GM12873 (cell line): ENCODE measurements around the gene FAM78A.

Experiments used
- TF ChIP-seq, protein P1 (sequence below): IDR thresholded peaks from 2 replicates; pipeline ENCODE4 v1.5.1; 2012; ENCODE audit warnings: low read depth, mild to moderate bottlenecking, moderate library complexity, low read length, control low read depth; ENCODE audit not compliant: insufficient read depth; ENCODE audit errors: missing control alignments

FAM78A gene

DNA sequence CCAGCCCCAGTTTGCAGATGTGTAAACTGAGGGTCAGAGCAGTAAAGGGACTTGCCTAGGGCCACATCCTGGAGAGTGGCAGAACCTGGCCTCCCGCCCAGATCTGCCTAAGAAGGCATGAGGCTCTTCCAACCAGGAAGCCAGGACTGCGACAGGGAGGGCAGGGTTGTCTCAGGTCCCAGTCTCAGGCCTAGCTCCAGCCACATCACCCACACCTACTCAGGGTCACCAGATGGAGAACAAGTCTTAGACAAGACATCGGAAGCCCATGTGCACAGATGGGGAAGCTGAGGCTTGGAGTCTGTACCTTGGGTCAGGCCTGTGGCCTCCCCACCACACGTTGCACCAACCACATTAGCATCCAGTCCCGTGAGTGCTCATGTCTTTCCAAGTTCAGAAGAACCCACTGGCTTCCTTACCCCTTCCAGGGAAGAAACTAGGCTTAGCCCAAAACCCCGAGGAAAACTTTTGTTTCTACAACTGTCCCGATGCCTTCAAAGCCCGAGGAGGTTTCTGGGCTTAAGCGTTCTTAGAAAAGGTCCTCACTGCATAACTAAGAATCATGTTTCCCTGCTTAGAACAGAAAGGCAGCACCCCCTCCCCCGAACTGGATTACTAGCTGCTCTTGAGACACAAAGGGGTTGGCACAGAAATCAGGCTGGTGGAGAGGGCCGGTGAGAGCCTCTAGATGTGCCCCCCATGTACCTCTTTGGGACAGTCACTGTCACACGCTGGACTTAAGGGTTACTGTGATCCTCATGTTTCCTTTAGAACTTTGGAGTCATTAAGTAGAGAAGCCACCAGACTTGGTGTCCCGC is 2.2 kb downstream of the FAM78A start:
- TF ChIP-seq, protein P1, sequence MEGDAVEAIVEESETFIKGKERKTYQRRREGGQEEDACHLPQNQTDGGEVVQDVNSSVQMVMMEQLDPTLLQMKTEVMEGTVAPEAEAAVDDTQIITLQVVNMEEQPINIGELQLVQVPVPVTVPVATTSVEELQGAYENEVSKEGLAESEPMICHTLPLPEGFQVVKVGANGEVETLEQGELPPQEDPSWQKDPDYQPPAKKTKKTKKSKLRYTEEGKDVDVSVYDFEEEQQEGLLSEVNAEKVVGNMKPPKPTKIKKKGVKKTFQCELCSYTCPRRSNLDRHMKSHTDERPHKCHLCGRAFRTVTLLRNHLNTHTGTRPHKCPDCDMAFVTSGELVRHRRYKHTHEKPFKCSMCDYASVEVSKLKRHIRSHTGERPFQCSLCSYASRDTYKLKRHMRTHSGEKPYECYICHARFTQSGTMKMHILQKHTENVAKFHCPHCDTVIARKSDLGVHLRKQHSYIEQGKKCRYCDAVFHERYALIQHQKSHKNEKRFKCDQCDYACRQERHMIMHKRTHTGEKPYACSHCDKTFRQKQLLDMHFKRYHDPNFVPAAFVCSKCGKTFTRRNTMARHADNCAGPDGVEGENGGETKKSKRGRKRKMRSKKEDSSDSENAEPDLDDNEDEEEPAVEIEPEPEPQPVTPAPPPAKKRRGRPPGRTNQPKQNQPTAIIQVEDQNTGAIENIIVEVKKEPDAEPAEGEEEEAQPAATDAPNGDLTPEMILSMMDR = no peak

DNA sequence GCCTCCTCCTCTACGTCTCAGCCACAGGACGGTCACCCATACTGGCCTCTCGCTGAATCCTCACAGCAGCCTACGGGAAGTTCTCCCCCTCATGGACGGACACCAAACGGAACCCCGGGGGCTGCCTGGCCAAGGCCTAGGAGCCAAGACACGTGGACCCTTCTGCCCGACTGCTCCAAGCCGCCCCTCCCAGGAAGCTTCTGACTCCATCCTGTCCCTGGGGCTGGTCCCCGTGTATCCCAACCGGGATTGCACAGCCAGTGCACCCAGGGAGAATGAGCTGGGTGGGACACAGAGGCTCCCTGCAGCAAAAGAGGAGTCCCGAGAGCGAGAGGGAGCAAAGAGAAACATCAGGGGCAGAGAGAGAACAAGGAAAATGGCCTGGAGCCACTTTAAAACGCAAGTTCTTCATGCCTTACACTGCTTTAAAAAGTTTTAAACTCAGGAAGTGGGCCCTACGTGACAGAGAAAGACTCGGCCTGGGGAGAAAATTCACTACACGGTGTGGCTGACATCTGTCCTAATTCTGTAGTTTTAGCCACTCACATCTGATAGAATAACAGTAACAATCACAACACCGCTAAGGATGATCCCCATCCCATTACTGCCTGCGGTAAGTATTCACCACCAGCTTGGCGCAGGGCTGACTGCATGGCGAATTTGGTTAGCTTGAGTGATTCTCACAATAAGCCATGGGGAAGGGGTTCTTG is 3.0 kb downstream of the FAM78A start:
- TF ChIP-seq, protein P1 = peak; percentile 38

DNA sequence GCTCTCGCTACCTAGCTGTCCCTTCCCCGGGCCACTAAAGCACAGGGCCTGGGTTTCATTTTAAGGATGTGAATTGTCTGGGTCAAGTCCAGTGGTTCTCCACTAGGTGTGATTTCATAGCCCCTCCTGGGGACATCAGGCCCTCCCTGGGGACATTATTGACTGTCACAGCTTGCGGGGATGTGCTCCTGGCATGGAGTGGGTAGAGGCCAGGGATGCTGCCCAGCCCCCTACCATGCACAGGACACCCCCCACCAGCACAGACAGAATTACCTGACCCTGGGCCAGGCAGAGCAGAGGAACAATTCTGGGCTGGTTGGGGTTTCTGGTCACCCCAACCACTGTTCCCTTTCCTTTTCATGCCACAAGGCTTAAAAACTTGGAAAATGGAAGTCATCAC is 4.1 kb downstream of the FAM78A start:
- TF ChIP-seq, protein P1 = peak; percentile 27

DNA sequence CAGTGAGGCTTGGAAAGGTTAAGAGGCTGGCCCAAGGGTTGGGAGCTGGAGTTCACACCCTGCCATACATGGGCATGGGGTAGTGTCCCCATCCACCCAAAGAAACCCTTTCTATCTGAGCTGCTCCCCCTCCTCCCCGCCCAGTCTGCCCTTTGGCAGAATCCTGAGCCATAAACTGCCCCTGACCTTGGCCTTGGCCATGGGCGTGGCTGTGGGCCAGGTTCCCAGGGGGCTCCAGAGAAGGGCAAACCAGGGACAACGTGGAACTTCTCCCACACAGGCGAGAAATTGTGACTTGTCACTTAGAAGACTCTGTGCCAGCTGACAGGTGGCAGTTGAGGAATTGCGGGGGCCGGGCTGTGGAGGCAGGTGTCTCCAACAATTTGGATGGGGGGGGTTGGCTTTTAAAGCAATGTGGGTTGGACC is 4.8 kb downstream of the FAM78A start:
- TF ChIP-seq, protein P1 = no peak

DNA sequence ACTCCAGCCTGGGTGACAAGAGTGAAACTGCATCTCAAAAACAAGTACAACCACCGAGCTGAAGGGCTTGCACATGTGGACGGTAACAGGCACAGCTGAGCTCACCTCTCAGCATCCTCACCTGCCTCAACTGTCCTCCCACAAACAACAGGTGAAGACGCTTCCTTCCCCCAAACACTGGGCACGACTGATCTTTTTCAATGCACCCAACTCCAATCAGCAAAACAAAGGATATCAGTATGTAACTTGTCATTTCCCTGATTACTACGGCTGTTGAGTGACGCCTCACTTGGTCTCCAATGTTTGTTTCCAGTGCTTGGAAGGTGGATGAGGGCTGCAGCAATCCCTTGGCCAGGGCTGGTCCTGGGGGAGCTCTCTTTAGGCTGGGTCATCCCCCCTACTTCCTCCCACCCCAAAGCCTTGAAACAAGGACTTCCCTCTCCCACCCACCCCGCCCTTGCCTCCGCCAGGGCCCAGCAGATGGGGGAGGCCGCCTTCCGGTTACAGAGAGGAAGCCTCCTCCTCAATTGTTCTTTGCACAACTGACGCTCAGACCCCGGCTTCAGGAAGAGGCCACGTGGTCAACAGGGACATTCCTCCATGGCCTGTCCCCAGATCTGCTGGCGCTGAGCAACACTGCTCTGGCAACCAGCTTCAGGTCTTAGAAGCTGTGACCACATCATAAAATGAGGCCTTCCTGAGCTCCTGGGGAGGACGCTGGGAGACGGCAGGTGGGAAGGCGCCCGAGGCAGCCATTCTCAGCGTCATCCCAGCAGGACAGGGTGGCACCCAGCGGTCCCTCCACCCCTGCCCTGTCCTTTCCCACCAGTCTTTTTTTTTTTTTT is 5.9 kb downstream of the FAM78A start:
- TF ChIP-seq, protein P1 = no peak

DNA sequence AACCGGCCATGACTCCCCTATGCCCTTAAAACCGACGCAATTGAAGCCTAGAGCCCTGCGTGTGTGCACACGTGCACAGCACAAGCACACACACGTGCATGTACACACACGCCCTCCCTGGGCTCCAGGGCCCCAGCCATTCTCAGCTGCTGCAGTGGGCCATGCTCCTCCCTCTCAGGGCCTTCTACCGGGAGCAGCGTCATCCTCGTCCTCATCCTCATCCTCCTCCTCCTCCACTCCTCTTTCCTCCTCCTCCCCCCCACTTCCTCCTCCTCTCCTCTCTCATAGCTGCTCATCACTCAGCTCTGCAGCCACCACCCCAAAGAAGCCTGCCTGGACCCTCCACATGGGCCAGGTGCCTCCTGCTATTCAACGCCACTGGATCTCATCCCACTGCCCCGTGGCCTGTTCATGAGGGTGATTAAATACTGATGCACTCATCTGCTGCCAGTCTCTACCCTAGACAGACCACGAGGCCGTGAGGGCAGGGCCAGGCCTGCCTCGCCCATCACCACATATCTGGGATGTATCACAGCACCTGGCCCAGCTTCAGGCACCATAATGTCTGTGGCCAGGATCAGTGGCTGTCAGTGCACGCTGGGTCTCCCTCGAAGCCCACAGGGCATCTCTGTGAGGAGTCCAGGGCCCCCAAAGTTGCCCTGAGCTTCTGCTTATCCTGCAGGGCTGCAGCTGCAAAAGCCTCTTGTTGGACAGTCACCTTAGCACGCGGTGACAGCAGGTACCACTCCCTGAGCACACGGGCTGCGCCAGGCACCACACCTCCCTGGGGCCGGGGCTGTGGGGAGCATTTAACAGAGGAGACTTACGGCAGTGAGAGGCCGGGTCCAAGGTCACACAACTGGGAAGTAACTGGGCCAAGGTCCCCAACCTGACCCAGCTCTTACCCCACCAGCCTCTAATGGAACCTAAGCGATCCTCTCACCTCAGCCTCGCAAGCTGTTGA is 9.8 kb downstream of the FAM78A start:
- TF ChIP-seq, protein P1 = no peak
